WTC11 (cell line): Measurements from ENCODE around the gene NTF3. TPM values are rescaled to one million over a fixed set of nuclear protein-coding genes. Genes with fewer than 3 reads are reported as not detected.

ENCODE experiments used
- ATAC-seq: fragments of 200-7000 bp; cut with Tn5 transposase; 2 replicates; pipeline ENCODE4 v1.10.0; 2021; ENCODE audit warnings: mild to moderate bottlenecking, moderate library complexity
- Bru-seq: library from RNA; stranded (reverse); fragments of 400-500 nt; gene quantifications from one replicate; lab custom pipeline; 2021; lab: Mats Ljungman, UMichigan
- CTCF ChIA-PET: fragments of 300-600 bp; sonication (Branson Sonifier 250); formaldehyde crosslinking; loops from one replicate; lab custom pipeline; 2021; ENCODE audit warnings: antibody characterized with exemption; lab: Charles Lee
- POLR2A ChIA-PET: fragments of 350-600 bp; sonication (Branson Sonifier 250); formaldehyde crosslinking; loops from one replicate; lab custom pipeline; 2021; ENCODE audit warnings: antibody characterized with exemption; lab: Charles Lee
- DNase-seq: peaks from one replicate; pipeline ENCODE4 v3.0.0; 2021; ENCODE audit warnings: low spot score
- H3K27ac Mint-ChIP-seq: 2 replicates; pipeline ENCODE4 v1.8.0; 2021; ENCODE audit warnings: mixed read lengths
- H3K27me3 Mint-ChIP-seq: 2 replicates; pipeline ENCODE4 v1.8.0; 2021; ENCODE audit warnings: low read depth, mild to moderate bottlenecking, moderate library complexity, mixed read lengths
- H3K36me3 Mint-ChIP-seq: 2 replicates; pipeline ENCODE4 v1.8.0; 2021; ENCODE audit warnings: mixed read lengths
- H3K4me1 Mint-ChIP-seq: 2 replicates; pipeline ENCODE4 v1.8.0; 2022; ENCODE audit warnings: mixed read lengths
- H3K4me3 Mint-ChIP-seq: 2 replicates; pipeline ENCODE4 v1.8.0; 2021; ENCODE audit warnings: mild to moderate bottlenecking, moderate library complexity, mixed read lengths
- H3K9me3 Mint-ChIP-seq: 2 replicates; pipeline ENCODE4 v1.8.0; 2021; ENCODE audit warnings: mixed read lengths
- ESRRA ChIP-seq: sonication (generic); formaldehyde crosslinking; IDR thresholded peaks from 2 replicates; pipeline ENCODE4 v1.8.1; 2022; ENCODE audit warnings: mild to moderate bottlenecking, missing genetic modification reagents, borderline replicate concordance
- GABPB1 ChIP-seq: sonication (generic); formaldehyde crosslinking; IDR thresholded peaks from 2 replicates; pipeline ENCODE4 v1.8.1; 2023; ENCODE audit warnings: mild to moderate bottlenecking, missing genetic modification reagents
- OVOL2 ChIP-seq: fragments of 250-450 bp; sonication (Bioruptor Pico); IDR thresholded peaks from 2 replicates; pipeline ENCODE4 v1.9.0; 2021; ENCODE audit warnings: mild to moderate bottlenecking, borderline replicate concordance
- ZBTB21 ChIP-seq: sonication (generic); formaldehyde crosslinking; IDR thresholded peaks from 2 replicates; pipeline ENCODE4 v1.8.1; 2023; ENCODE audit warnings: mild to moderate bottlenecking, missing genetic modification reagents, borderline replicate concordance
- ZNF232 ChIP-seq: sonication (generic); formaldehyde crosslinking; IDR thresholded peaks from 2 replicates; pipeline ENCODE4 v1.8.0; 2022; ENCODE audit warnings: mild to moderate bottlenecking, missing genetic modification reagents
- long read RNA-seq, 3 experiments: library from RNA in 1 of 3; library from capped mRNA in 1 of 3; library from polyadenylated mRNA in 1 of 3; unstranded in 2 of 3; stranded (forward) in 1 of 3; transcript quantifications; one replicate each; pipeline ENCODE4 v2.0.0, GENCODE V29; 2021
- total RNA-seq: library from RNA; stranded (reverse); gene quantifications from 3 replicates; pipeline ENCODE4 v1.2.3, GENCODE V29; 2021
- TF ChIP-seq, protein P1 (sequence below): sonication (generic); formaldehyde crosslinking; IDR thresholded peaks from 2 replicates; pipeline ENCODE4 v1.8.1; 2022; ENCODE audit warnings: low read depth, missing genetic modification reagents, borderline replicate concordance
- TF ChIP-seq, protein P2 (sequence below): sonication (generic); formaldehyde crosslinking; IDR thresholded peaks from 2 replicates; pipeline ENCODE4 v1.8.0; 2022; ENCODE audit warnings: mild to moderate bottlenecking, missing genetic modification reagents
- TF ChIP-seq, protein P3 (sequence below): sonication (generic); formaldehyde crosslinking; IDR thresholded peaks from 2 replicates; pipeline ENCODE4 v1.8.0; 2022; ENCODE audit warnings: mild to moderate bottlenecking, missing genetic modification reagents
- TF ChIP-seq, protein P4 (sequence below): sonication (generic); formaldehyde crosslinking; IDR thresholded peaks from 2 replicates; pipeline ENCODE4 v1.8.0; 2023; ENCODE audit warnings: missing genetic modification reagents, mild to moderate bottlenecking, borderline replicate concordance
- TF ChIP-seq, protein P5 (sequence below): fragments of 250-450 bp; sonication (Bioruptor Pico); IDR thresholded peaks from 2 replicates; pipeline ENCODE4 v1.9.0; 2021; ENCODE audit warnings: mild to moderate bottlenecking
- TF ChIP-seq, protein P6 (sequence below): fragments of 250-450 bp; sonication (Bioruptor Pico); conservative IDR thresholded peaks from 2 replicates; pipeline ENCODE4 v1.9.0; 2021; ENCODE audit warnings: mild to moderate bottlenecking
- TF ChIP-seq, protein P7 (sequence below): fragments of 250-450 bp; sonication (Bioruptor Pico); IDR thresholded peaks from 2 replicates; pipeline ENCODE4 v1.9.0; 2021; ENCODE audit warnings: mild to moderate bottlenecking, borderline replicate concordance
- TF ChIP-seq, protein P8 (sequence below): sonication (generic); formaldehyde crosslinking; IDR thresholded peaks from 2 replicates; pipeline ENCODE4 v1.8.1; 2023; ENCODE audit warnings: mild to moderate bottlenecking, missing genetic modification reagents, moderate library complexity
- TF ChIP-seq, protein P9 (sequence below): sonication (generic); formaldehyde crosslinking; IDR thresholded peaks from 2 replicates; pipeline ENCODE4 v1.8.1; 2022; ENCODE audit warnings: low read depth, mild to moderate bottlenecking, moderate library complexity, missing genetic modification reagents, borderline replicate concordance

NTF3 gene
- total RNA-seq = 1.2 to 1.5 TPM (median 1.3 TPM) in 3 replicates
- Bru-seq, nascent RNA = percentile 46 among the genes with signal in this experiment
- long read RNA-seq, experiment 1, partial matches to known transcripts = 0 of 2 reads
- long read RNA-seq, experiment 1, other reads (novel, unspliced or antisense) = 1 of 2 reads
- long read RNA-seq, experiment 2, partial matches to known transcripts = 0 of 2 reads
- long read RNA-seq, experiment 2, other reads (novel, unspliced or antisense) = 1 of 2 reads
- long read RNA-seq, experiment 3, partial matches to known transcripts = 0 of 4 reads
- long read RNA-seq, experiment 3, other reads (novel, unspliced or antisense) = 2 of 4 reads

DNA sequence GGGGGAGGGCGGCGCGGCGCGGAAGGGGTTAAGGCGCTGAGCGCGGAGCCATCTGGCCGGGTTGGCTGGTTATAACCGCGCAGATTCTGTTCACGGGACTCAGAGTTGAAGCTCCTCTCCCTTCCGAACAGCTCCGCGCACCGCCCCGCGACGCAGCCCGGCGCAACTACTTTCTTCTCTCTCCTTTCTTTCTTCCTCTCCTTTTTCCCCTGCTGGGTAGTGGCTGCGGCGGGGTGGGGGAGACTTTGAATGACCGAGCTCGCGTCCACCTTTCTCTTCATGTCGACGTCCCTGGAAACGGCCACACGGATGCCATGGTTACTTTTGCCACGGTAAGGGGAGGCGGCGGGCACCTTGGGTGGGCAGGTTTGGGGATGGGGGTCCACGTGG lies at the start of gene NTF3:
Gene NTF3, plus strand, starts transcription at position 98 of the 390 bp plus-strand sequence. Its CDS starts 217 bp downstream, at position 315.
- TF ChIP-seq, protein P1, sequence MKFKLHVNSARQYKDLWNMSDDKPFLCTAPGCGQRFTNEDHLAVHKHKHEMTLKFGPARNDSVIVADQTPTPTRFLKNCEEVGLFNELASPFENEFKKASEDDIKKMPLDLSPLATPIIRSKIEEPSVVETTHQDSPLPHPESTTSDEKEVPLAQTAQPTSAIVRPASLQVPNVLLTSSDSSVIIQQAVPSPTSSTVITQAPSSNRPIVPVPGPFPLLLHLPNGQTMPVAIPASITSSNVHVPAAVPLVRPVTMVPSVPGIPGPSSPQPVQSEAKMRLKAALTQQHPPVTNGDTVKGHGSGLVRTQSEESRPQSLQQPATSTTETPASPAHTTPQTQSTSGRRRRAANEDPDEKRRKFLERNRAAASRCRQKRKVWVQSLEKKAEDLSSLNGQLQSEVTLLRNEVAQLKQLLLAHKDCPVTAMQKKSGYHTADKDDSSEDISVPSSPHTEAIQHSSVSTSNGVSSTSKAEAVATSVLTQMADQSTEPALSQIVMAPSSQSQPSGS (CRISPR knock-in tag) = no peak
- TF ChIP-seq, protein P2, sequence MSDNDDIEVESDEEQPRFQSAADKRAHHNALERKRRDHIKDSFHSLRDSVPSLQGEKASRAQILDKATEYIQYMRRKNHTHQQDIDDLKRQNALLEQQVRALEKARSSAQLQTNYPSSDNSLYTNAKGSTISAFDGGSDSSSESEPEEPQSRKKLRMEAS = 0 out of 2 replicates have a peak, but pooled peaks have one; percentile 40
- TF ChIP-seq, protein P3, sequence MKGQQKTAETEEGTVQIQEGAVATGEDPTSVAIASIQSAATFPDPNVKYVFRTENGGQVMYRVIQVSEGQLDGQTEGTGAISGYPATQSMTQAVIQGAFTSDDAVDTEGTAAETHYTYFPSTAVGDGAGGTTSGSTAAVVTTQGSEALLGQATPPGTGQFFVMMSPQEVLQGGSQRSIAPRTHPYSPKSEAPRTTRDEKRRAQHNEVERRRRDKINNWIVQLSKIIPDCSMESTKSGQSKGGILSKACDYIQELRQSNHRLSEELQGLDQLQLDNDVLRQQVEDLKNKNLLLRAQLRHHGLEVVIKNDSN (CRISPR knock-in tag) = no peak
- TF ChIP-seq, all 79 proteins: peak for 1
- Mint-ChIP-seq H3K9me3 (no peaks in the 10 kb centered on the region), H3K4me1 (peaks cover 30% of the 10 kb centered on the region), H3K4me3 (no peak within 1 kb of the TSS), H3K36me3 (no peaks in the 10 kb centered on the region), H3K27me3 (no peaks in the 10 kb centered on the region; the same call in 1 of the 2 replicates), H3K27ac (no peak within 1 kb of the TSS)
- ATAC-seq (peak; percentile 9; the same call in 1 of the 2 replicates), DNase-seq (peak; percentile 48)
- ChIA-PET CTCF (interaction anchor here (0.7 to 3.9 kb wide), 6 partner anchors 11 to 313 kb away, joined by 3 to 29 read pairs (median 4); no protein-coding TSS in a partner anchor), POLR2A (no interaction called here)

DNA sequence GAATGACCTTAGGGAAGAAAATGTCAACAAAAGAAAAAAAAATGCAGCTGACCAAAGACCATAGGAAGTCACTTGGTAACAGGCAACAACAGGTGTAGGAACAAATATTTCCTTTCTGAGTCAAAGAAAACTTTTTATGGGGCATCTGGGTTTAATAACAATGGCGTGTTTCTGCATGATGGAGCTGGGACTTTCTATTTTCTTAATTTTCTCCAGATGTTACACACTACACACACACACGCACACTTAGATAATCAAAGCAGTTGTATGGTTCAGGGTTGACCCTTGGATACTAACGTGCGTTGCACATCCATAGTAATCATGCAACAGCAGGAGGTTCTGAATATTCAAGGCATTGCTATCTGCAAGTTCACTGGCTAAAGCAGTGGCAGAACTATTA lies 47.9 kb upstream of the NTF3 start:
- POLR2A ChIA-PET = no interaction called here
- DNase-seq = no peak
- ATAC-seq = no peak
- CTCF ChIA-PET = no interaction called here
- Mint-ChIP-seq H3K27ac (no peak overlapping the region), H3K4me1 (peaks cover 9% of the 10 kb centered on the region), H3K27me3 (no peaks in the 10 kb centered on the region), H3K9me3 (no peaks in the 10 kb centered on the region; the same call in 1 of the 2 replicates), H3K4me3 (no peak overlapping the region), H3K36me3 (no peaks in the 10 kb centered on the region)
- TF ChIP-seq, protein P4, sequence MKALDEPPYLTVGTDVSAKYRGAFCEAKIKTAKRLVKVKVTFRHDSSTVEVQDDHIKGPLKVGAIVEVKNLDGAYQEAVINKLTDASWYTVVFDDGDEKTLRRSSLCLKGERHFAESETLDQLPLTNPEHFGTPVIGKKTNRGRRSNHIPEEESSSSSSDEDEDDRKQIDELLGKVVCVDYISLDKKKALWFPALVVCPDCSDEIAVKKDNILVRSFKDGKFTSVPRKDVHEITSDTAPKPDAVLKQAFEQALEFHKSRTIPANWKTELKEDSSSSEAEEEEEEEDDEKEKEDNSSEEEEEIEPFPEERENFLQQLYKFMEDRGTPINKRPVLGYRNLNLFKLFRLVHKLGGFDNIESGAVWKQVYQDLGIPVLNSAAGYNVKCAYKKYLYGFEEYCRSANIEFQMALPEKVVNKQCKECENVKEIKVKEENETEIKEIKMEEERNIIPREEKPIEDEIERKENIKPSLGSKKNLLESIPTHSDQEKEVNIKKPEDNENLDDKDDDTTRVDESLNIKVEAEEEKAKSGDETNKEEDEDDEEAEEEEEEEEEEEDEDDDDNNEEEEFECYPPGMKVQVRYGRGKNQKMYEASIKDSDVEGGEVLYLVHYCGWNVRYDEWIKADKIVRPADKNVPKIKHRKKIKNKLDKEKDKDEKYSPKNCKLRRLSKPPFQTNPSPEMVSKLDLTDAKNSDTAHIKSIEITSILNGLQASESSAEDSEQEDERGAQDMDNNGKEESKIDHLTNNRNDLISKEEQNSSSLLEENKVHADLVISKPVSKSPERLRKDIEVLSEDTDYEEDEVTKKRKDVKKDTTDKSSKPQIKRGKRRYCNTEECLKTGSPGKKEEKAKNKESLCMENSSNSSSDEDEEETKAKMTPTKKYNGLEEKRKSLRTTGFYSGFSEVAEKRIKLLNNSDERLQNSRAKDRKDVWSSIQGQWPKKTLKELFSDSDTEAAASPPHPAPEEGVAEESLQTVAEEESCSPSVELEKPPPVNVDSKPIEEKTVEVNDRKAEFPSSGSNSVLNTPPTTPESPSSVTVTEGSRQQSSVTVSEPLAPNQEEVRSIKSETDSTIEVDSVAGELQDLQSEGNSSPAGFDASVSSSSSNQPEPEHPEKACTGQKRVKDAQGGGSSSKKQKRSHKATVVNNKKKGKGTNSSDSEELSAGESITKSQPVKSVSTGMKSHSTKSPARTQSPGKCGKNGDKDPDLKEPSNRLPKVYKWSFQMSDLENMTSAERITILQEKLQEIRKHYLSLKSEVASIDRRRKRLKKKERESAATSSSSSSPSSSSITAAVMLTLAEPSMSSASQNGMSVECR (CRISPR knock-in tag) = no peak
- TF ChIP-seq, protein P5, sequence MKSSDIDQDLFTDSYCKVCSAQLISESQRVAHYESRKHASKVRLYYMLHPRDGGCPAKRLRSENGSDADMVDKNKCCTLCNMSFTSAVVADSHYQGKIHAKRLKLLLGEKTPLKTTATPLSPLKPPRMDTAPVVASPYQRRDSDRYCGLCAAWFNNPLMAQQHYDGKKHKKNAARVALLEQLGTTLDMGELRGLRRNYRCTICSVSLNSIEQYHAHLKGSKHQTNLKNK (CRISPR knock-in tag) = no peak
- TF ChIP-seq ZBTB21 (CRISPR knock-in tag) (no peak), ZNF232 (CRISPR knock-in tag) (no peak), GABPB1 (CRISPR knock-in tag) (no peak), OVOL2 (CRISPR knock-in tag) (no peak), ESRRA (CRISPR knock-in tag) (no peak)
- TF ChIP-seq, protein P6, sequence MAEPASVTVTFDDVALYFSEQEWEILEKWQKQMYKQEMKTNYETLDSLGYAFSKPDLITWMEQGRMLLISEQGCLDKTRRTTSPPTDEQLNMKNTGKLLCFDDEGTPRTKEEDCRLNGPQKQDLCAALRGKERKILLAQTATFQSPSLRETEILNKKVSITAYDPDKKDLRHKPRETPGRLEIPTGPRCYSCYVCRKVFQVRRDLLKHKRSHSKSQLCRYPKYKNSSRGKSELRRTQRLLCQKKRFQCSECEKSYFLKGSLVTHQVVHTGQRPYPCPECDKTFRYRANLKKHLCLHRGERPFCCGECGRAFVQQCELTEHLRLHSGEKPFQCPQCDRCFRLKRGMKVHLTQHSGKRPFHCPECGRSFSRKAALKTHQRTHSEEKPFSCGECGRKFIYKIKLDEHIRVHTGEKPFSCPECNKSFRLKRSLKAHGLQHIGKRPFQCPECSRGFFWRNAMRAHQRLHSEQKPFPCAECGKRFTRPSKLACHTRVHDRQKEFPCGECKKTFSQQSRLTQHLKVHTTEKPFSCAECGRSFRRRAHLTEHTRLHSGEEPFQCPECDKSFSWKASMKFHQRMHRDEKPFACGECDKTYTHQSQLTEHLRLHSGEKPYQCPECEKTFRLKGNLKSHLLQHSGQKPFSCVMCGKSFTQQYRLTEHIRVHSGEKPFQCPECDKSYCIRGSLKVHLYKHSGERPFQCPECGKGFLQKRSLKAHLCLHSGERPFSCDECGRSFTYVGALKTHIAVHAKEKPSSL (CRISPR knock-in tag) = no peak
- TF ChIP-seq, protein P7, sequence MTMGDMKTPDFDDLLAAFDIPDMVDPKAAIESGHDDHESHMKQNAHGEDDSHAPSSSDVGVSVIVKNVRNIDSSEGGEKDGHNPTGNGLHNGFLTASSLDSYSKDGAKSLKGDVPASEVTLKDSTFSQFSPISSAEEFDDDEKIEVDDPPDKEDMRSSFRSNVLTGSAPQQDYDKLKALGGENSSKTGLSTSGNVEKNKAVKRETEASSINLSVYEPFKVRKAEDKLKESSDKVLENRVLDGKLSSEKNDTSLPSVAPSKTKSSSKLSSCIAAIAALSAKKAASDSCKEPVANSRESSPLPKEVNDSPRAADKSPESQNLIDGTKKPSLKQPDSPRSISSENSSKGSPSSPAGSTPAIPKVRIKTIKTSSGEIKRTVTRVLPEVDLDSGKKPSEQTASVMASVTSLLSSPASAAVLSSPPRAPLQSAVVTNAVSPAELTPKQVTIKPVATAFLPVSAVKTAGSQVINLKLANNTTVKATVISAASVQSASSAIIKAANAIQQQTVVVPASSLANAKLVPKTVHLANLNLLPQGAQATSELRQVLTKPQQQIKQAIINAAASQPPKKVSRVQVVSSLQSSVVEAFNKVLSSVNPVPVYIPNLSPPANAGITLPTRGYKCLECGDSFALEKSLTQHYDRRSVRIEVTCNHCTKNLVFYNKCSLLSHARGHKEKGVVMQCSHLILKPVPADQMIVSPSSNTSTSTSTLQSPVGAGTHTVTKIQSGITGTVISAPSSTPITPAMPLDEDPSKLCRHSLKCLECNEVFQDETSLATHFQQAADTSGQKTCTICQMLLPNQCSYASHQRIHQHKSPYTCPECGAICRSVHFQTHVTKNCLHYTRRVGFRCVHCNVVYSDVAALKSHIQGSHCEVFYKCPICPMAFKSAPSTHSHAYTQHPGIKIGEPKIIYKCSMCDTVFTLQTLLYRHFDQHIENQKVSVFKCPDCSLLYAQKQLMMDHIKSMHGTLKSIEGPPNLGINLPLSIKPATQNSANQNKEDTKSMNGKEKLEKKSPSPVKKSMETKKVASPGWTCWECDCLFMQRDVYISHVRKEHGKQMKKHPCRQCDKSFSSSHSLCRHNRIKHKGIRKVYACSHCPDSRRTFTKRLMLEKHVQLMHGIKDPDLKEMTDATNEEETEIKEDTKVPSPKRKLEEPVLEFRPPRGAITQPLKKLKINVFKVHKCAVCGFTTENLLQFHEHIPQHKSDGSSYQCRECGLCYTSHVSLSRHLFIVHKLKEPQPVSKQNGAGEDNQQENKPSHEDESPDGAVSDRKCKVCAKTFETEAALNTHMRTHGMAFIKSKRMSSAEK (CRISPR knock-in tag) = no peak
- TF ChIP-seq, protein P8, sequence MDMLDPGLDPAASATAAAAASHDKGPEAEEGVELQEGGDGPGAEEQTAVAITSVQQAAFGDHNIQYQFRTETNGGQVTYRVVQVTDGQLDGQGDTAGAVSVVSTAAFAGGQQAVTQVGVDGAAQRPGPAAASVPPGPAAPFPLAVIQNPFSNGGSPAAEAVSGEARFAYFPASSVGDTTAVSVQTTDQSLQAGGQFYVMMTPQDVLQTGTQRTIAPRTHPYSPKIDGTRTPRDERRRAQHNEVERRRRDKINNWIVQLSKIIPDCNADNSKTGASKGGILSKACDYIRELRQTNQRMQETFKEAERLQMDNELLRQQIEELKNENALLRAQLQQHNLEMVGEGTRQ (CRISPR knock-in tag) = no peak
- TF ChIP-seq, protein P9, sequence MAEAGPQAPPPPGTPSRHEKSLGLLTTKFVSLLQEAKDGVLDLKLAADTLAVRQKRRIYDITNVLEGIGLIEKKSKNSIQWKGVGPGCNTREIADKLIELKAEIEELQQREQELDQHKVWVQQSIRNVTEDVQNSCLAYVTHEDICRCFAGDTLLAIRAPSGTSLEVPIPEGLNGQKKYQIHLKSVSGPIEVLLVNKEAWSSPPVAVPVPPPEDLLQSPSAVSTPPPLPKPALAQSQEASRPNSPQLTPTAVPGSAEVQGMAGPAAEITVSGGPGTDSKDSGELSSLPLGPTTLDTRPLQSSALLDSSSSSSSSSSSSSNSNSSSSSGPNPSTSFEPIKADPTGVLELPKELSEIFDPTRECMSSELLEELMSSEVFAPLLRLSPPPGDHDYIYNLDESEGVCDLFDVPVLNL = no peak
